DOHH2 (cell line): Measurements from ENCODE around the gene MDGA2.

Experiments
- H3F3A ChIP-seq: fragments of 200-600 bp; sonication (generic), shearing (Covaris generic); 2 replicates; pipeline ENCODE4 v1.6.0; 2016; ENCODE audit warnings: antibody characterized with exemption, mild to moderate bottlenecking; ENCODE audit not compliant: control insufficient read depth, insufficient read depth
- H3K27ac ChIP-seq: fragments of 200-600 bp; sonication (generic); 2 replicates; pipeline ENCODE4 v1.5.1; 2014; ENCODE audit warnings: low read depth, mild to moderate bottlenecking, low read length, moderate library complexity
- H3K27me3 ChIP-seq: fragments of 200-600 bp; sonication (generic); 2 replicates; pipeline ENCODE4 v1.6.1; 2014; ENCODE audit warnings: mild to moderate bottlenecking, low read length, mixed read lengths; ENCODE audit not compliant: control insufficient read depth
- H3K36me3 ChIP-seq: fragments of 200-600 bp; sonication (generic); 2 replicates; pipeline ENCODE4 v1.6.1; 2014; ENCODE audit warnings: mild to moderate bottlenecking, low read length, moderate library complexity, mixed read lengths; ENCODE audit not compliant: control insufficient read depth
- H3K4me1 ChIP-seq: fragments of 200-600 bp; sonication (generic); 2 replicates; pipeline ENCODE4 v1.6.1; 2014; ENCODE audit warnings: mild to moderate bottlenecking, low read length, mixed read lengths; ENCODE audit not compliant: control insufficient read depth
- H3K4me2 ChIP-seq: fragments of 200-600 bp; sonication (generic); 2 replicates; pipeline ENCODE4 v1.6.0; 2014; ENCODE audit warnings: mild to moderate bottlenecking, low read length, moderate library complexity
- H3K4me3 ChIP-seq: fragments of 200-600 bp; sonication (generic); 2 replicates; pipeline ENCODE4 v1.5.1; 2014; ENCODE audit warnings: mild to moderate bottlenecking, low read length, mixed read lengths
- H3K79me2 ChIP-seq: fragments of 200-600 bp; sonication (generic); 2 replicates; pipeline ENCODE4 v1.6.1; 2014; ENCODE audit warnings: mild to moderate bottlenecking, low read length, mixed read lengths; ENCODE audit not compliant: control insufficient read depth
- H3K9me2 ChIP-seq: fragments of 200-600 bp; sonication (generic); replicated peaks from 2 replicates; pipeline ENCODE4 v1.6.1; 2014; ENCODE audit warnings: mild to moderate bottlenecking, low read length, mixed read lengths; ENCODE audit not compliant: control insufficient read depth
- H3K9me3 ChIP-seq: fragments of 200-600 bp; sonication (generic); 2 replicates; pipeline ENCODE4 v1.6.1; 2014; ENCODE audit warnings: antibody characterized with exemption, low read length, mixed read lengths; ENCODE audit not compliant: control insufficient read depth, insufficient read depth
- H4K20me1 ChIP-seq: fragments of 200-600 bp; sonication (generic); 2 replicates; pipeline ENCODE4 v1.6.0; 2014; ENCODE audit warnings: low read depth, mild to moderate bottlenecking, antibody characterized with exemption, low read length, moderate library complexity; ENCODE audit not compliant: control insufficient read depth, insufficient read depth
- EZH2phosphoT487 ChIP-seq: fragments of 200-600 bp; sonication (generic); IDR thresholded peaks from 2 replicates; pipeline ENCODE4 v1.6.1; 2017; ENCODE audit warnings: borderline replicate concordance, mild to moderate bottlenecking, antibody characterized with exemption, low read length, moderate library complexity, mixed read lengths
- TF ChIP-seq, protein P1 (sequence below): fragments of 200-600 bp; sonication (generic); IDR thresholded peaks from one replicate; pipeline ENCODE4 v1.5.1; 2014; ENCODE audit warnings: antibody characterized with exemption, mild to moderate bottlenecking, low read depth, low read length; ENCODE audit not compliant: poor library complexity, severe bottlenecking

MDGA2 gene

GRCh38 chr14:47511829-47512228 lies 163.6 kb downstream of the MDGA2 start:
- H3F3A ChIP-seq = no peaks in the 10 kb centered on the region
- H3K4me3 ChIP-seq = no peak overlapping the region
- H3K9me3 ChIP-seq = no peaks in the 10 kb centered on the region
- no peak overlapping the region for H3K4me2 ChIP-seq
- H3K9me2 ChIP-seq = no peaks in the 10 kb centered on the region
- H3K27ac ChIP-seq = no peak overlapping the region
- no peak for TF ChIP-seq EZH2phosphoT487
- TF ChIP-seq, protein P1, sequence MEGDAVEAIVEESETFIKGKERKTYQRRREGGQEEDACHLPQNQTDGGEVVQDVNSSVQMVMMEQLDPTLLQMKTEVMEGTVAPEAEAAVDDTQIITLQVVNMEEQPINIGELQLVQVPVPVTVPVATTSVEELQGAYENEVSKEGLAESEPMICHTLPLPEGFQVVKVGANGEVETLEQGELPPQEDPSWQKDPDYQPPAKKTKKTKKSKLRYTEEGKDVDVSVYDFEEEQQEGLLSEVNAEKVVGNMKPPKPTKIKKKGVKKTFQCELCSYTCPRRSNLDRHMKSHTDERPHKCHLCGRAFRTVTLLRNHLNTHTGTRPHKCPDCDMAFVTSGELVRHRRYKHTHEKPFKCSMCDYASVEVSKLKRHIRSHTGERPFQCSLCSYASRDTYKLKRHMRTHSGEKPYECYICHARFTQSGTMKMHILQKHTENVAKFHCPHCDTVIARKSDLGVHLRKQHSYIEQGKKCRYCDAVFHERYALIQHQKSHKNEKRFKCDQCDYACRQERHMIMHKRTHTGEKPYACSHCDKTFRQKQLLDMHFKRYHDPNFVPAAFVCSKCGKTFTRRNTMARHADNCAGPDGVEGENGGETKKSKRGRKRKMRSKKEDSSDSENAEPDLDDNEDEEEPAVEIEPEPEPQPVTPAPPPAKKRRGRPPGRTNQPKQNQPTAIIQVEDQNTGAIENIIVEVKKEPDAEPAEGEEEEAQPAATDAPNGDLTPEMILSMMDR = no peak
- no peaks in the 10 kb centered on the region for H3K27me3 ChIP-seq
- no peaks in the 10 kb centered on the region for H3K79me2 ChIP-seq
- H3K4me1 ChIP-seq = no peaks in the 10 kb centered on the region
- no peaks in the 10 kb centered on the region for H4K20me1 ChIP-seq
- H3K36me3 ChIP-seq = no peaks in the 10 kb centered on the region

GRCh38 chr14:47509957-47510356 lies 165.4 kb downstream of the MDGA2 start:
- H3K27ac ChIP-seq = no peak overlapping the region
- no peak overlapping the region for H3K4me3 ChIP-seq
- H3K36me3 ChIP-seq = no peaks in the 10 kb centered on the region
- H3K27me3 ChIP-seq = no peaks in the 10 kb centered on the region
- no peaks in the 10 kb centered on the region for H3K9me3 ChIP-seq
- H3K79me2 ChIP-seq = no peaks in the 10 kb centered on the region
- H4K20me1 ChIP-seq = no peaks in the 10 kb centered on the region
- no peak for TF ChIP-seq EZH2phosphoT487
- TF ChIP-seq, protein P1 = no peak
- H3K9me2 ChIP-seq = no peaks in the 10 kb centered on the region
- H3K4me2 ChIP-seq = no peak overlapping the region
- H3F3A ChIP-seq = no peaks in the 10 kb centered on the region
- H3K4me1 ChIP-seq = no peaks in the 10 kb centered on the region

- TF ChIP-seq EZH2phosphoT487 = no peak
- TF ChIP-seq, protein P1 = no peak
- Histone ChIP-seq H3K4me1 (no peaks in the 10 kb centered on the region), H3K4me3 (no peak overlapping the region), H3K27ac (no peak overlapping the region), H3F3A (no peaks in the 10 kb centered on the region), H3K9me2 (no peaks in the 10 kb centered on the region), H3K27me3 (no peaks in the 10 kb centered on the region), H3K79me2 (no peaks in the 10 kb centered on the region), H3K4me2 (no peak overlapping the region), H3K36me3 (no peaks in the 10 kb centered on the region), H3K9me3 (no peaks in the 10 kb centered on the region), H4K20me1 (no peaks in the 10 kb centered on the region)
Measured at GRCh38 chr14:47507861-47508260, 167.5 kb downstream of the MDGA2 start.

DNA sequence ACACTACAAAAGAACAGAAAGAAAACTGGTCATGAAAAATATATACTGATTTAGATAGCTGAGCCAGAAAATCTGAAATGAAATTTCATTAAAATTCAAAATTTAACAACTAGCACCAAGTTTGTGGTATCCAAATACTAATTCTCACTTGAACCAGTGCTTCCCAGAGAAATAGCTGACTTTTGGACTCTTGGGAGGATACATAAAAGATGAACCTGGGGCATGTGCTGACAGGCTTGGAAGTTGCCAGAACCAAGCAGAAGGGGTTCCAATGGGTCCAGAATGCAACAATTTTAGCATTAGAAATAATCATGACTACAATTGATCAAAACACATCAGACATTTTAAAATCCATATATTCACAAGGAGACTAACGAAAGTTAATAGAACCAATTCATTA lies 175.0 kb downstream of the MDGA2 start:
- Histone ChIP-seq H3K9me3 (no peaks in the 10 kb centered on the region), H3K79me2 (no peaks in the 10 kb centered on the region), H3K27ac (no peak overlapping the region), H3K4me2 (no peak overlapping the region), H3K27me3 (no peaks in the 10 kb centered on the region), H3F3A (no peaks in the 10 kb centered on the region), H3K9me2 (no peaks in the 10 kb centered on the region), H3K4me3 (no peak overlapping the region), H4K20me1 (no peaks in the 10 kb centered on the region), H3K4me1 (no peaks in the 10 kb centered on the region), H3K36me3 (no peaks in the 10 kb centered on the region)
- TF ChIP-seq EZH2phosphoT487 = no peak
- TF ChIP-seq, protein P1 = no peak
